CD4-positive, alpha-beta T cell treated with Interleukin-6 at 100 ng/mL for 8 hours (primary cell): ENCODE results near the gene RBM20.
"Not testable (repeated sequence)": the region's sequence is repeated elsewhere in the genome, so short reads cannot be mapped to it uniquely, and the experiment has no call there.

Source experiments
- DNase-seq: peaks from one replicate; pipeline ENCODE4 v3.0.0-alpha.2; 2020; ENCODE audit warnings: mixed read lengths, low spot score

The RBM20 gene

DNA sequence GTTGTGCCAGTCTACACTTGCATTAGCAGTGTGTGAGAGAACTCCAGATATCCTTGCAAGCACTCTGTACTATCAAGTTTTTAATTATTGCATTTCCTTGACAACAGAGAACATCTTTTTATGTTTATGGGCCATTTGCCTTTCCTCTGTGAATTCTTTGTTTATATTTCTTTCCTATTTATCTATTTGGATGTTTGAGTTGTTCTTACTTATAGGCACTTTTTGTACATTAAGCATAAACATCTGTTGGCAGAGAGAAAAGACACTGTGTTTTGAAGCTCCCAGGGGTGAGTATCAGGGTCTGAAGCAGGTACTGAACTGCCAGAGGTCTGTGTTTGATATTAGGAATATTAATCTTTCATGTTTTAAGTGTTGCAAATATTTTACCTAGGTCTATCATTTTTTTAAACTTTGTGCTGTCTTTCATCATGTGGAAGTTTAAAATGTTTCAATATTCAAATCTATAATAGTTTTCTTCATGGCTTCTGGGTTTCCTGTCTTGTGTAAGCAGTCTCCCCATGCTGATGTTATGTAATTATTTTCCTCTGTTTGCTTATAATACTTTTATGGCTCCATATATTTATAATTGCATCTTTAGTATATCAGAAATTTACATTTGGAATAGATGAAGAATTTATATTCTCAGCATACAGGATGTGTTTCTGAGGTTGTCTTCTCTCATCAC, 209.9 kb downstream of the RBM20 start:
- DNase-seq, result no peak

DNA sequence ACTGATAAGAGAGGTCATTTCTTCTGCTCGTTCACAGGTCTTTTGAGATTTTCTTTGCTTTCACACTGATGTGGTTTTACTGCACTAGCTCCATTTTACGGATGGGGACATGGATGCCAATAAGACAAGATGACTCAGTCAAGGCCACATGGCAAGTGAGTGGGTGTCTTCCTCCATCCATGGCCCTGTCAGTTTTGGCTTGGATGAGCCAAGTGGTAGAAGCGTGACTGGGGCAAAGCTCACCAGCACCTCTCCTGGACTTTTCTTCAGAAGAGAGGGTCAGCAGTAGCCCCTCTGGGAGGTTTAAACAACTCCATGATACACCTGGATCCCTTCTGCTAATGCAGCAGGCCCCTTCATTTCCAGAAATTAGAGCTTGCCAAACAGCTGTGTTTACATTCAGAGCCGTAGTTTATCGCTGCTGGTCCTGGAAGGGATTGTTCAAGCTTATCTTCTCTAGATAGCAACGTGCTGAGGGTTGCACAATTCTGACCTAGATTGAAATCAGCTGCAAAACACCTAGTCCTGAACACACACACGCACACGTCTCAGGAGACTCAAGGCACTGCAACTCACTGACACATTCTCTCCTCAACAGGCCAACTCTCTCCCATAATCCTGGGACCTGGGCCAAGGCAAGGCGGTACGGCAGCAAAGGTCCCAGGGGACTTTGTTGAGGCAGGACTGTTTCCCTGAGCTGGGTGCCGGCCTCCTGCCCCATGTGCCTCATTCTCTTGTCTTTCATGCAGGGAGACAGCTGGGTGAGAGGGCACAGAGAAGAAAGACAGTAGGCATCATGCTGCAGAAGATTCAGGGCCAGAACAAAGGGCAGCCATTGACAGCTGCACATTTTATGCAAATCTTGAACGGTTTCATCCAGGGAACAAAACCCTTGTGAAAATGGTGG, 213.4 kb downstream of the RBM20 start:
- peak; percentile 56 for DNase-seq

DNA sequence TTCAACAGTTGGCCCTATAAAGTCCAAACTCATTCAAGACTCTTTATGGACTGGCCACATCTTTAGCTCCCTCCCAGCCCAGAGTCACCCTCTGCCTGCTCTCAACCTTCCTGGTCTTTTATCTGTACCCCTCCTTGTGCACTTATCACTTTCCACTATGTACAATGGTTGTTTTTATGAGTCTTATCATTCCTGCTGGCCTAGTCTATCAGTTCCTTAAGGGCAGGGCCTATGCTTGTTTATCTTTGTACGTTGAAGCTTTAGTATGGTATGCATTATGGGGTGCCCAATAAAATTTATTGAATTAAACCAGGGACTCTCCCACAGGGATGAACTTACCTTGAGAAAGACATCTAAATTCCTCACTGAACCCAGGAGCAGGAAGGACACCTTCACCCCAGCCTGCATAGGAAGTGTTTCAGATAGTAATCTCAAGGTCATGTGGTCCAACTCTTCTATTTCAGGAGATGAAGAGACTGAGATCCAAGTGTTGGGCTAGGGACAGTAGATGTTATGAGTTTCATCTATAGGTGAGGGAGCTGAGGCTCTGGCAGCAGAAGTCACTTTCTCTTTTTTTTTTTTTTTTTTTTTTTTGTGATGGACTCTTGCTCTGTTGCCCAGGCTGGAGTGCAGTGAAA, 214.3 kb downstream of the RBM20 start:
- no peak for DNase-seq

DNA sequence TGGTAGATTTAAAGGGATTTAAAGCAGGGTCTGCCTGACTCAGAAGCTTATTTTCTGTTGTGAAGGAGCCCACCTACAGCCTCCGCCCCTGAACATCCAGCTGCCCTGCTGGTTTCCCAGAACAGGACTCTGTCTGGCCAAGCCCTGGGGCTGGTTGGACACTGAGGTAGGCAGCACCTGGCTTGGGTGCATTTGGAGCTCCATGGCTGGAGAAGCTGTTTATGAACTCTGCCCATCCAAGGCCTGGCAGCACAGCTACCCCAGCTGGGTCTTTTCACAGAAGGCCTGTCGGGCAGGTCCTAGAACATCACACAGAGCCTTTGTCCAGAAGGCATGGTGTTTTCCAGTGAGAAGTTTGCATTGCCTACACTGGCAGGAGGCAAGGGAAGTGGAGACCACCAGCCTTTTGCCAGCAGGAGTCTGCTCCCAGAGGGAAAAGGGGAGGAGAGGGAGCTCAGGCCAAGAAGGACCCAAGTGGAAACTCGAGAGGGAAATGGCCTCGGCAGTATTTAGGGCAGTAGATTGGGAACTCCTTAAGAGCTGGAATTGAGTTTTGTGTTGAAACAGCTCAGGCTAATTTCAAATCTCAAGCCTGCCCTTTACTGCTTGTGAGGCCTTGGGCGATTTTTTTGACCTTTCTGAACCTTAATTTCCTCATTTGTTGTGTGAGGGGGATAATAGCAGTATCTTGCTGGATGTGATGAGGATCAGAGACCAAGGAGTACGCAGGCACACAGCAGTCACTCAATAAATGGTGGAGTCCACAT, 215.3 kb downstream of the RBM20 start:
- DNase-seq, result no peak

DNA sequence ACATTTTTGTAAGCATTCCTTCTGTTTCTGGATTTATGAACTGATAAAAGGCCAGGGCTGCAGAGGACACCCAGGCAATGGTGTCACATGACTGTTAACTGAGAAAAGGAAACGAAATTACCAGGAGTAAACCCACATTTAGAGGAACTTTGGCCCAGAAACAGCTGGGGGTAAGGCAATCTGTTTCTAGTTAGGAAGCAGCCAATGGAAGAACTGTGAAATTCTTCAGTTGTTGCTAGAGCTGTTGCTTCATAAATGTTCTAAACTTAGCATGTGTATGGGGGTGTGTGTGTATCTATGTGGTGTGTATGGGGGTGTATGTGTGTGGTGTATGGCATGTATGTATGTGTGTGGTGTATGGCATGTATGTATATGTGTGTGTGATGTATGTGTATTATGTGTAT, 215.8 kb downstream of the RBM20 start:
- no peak for DNase-seq

DNA sequence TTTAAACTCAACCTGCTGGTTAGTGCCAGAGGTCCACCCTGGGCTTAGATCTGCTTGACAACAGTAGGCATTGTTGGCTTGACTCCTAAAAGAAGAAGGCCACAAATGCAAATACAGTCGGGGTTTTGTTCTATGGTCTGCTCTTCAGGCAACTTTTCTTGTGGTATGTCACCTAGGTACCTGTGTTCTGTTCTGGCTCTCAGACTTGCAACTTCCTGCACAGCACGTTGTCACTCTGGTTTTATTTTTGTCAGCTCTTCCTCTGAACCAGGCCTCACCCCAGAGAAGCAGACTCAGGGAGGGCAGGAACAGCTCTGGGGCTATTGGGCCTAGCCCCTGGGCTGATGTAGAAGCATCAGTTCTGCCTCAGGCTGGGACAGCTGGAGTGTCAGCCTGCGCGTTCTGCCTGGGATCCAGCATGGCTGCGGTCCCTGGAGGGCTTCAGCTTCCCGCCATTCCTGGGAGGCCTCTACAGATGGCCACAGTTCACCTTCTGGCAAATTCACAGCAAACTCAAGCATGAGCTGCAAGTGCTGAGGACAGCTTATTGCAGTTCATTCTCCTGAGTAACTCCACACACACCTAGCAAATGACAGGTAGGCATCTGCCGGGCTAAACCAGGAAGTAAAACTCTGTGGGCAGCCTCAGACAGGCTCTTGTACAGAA, 216.6 kb downstream of the RBM20 start:
- peak; percentile 81 for DNase-seq

DNA sequence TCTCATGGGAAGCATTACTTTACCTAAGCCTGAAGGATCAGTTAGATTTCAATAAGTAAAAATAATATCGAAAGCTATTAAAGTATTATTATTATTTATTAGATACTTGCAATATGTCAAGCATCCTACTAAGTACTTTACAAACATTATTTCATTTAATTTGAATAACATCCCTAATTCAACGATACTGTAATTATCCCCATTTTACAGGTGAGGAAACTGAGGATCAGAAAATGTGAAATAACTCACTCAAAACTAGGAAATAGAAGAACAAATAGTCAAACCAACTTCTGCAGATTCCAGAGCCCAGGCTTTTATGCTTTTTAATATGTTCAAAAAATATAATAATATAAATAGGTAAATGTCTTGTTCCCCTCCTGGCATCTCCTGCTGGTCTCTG, 217.3 kb downstream of the RBM20 start:
- no peak for DNase-seq

DNA sequence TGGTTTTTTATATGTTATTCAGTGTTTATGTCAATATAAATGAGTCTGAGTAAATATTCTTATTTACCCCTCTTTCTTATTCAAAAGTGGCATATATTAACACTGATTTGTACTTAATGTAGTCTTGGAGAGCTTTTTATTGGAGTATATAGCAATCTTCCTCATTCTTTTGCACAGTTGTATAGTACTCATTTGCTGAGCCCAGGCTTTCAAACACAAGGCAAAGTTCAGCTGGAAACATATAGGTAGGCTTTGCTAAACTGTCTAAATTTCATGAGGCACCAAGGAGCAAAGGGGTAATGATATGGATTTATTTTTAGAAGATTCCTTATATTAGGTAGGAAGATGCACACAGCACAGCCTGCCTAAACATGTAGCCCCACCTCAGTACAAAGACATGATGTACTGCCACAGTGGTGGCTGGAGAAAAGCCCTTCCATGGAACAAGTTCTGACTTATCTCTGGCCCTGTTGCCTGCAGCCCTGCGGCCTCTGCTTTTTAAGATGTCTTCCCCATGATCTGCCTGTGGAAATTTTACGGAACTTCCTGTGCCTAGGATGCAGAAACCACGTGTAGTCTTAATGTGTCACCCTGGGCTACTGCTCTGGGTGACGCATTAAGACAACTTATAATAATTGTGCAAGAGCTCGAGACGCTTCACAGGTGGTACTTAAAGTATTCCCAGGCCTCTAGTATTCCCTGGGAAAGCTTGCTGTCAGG, 218.0 kb downstream of the RBM20 start:
- DNase-seq, result no peak

DNA sequence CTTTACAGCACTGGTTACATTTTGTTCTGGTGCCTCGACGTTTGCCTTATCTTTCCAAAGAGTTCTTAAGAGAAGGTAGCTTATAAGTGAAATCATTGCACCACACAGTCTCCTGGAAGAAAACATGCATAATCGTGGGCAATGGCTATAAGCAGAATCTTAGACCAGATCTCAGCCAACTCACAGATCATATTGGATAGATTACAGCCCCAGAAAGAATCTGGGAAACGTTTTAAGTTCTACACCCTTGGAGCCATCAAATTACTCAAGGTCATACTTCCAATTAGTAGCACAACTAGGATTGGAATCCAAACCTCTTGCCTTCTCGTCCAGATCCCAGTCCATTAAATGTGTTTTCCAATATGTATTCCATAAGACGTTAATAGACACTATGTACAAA, 218.8 kb downstream of the RBM20 start:
- DNase-seq, result no peak

DNA sequence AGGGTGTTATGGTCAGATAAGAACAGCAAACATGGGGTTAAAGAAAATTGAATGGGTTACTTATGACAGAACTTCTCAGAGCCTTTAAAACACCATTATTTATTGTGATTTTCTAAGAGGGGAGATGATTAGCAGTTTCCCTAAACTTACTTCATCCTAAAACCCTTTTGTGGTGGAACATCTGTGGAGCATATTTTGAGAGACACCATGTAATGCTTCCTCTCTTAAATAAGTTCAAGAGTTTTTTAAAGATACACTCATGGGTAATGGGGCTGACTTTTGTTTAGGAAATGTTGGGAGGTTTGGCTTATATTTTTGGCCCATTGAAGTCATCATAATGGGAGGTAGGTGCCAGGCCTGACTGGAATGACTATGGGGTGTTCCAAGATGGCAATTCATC, 219.2 kb downstream of the RBM20 start:
- no peak for DNase-seq

DNA sequence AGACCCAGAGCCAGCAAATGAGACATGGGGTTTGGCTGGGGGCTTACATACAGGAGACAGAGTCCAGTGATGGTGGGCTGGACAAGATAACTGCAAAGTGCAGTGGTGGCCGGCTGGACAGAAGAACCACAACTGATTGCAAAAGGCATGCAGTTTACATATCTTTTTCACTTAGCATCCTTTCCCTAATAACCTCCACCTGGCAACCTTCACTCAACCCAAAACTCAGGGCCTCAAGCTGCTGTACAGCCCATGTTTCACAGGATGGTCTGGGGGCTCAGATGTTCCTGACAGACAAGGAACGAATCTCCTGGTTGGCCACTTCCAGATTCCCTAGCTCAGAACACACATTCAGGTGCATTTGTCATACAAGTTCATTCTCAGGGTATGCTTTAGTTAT, 219.8 kb downstream of the RBM20 start:
- no peak for DNase-seq

DNA sequence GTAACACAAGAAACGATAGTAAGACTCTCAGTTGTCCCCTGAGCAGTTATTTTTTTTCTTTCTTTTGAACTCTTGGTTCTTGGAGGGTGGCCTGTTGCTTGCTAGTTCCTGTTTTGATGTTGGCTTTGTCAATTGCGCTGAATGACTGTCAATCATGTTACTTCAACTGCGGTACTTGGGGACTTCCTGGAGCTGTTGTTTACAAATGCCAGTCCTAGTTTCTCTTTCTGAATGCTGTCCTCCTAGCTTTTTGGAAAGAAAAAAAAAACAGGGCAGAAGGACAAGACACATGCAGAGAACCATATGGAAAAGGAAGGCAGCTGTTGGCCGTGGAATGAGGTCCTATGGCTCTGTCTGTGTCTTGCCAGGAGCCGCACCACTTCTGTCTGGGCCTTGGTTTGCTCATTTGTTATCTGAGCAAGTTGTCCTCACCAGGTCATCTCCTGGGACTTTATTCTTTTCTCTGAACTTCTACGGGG, 220.6 kb downstream of the RBM20 start:
- DNase-seq, result peak; percentile 88

DNA sequence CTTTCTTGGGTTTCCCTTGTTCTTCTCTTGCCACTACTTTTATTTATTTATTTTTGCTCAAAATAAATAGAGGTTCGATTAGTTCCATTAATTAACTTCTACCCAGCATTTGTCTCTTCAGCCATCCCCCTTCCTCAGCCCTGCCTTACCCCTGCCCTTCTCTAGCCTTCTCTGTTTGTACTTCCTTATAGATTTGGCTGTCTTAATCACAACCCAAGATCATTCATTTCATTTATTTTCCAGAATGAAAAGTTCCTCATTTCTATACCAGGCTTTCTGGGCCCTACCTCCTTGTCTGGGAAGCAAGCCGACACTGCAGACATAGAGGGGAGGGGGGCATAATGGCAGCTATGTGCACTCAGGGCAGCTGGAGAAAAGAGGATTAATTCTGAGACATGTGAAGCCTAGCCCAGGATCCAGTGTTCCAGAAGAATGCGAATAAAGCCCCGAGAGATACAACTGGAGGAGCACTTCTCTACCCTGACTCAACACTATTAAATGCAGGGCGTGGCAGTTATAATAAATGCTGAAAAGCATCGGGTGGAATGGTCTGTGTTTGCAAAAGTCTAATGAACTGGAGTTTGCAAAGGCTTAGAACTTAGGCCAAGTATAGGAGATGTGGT, 221.2 kb downstream of the RBM20 start:
- DNase-seq, result no peak

DNA sequence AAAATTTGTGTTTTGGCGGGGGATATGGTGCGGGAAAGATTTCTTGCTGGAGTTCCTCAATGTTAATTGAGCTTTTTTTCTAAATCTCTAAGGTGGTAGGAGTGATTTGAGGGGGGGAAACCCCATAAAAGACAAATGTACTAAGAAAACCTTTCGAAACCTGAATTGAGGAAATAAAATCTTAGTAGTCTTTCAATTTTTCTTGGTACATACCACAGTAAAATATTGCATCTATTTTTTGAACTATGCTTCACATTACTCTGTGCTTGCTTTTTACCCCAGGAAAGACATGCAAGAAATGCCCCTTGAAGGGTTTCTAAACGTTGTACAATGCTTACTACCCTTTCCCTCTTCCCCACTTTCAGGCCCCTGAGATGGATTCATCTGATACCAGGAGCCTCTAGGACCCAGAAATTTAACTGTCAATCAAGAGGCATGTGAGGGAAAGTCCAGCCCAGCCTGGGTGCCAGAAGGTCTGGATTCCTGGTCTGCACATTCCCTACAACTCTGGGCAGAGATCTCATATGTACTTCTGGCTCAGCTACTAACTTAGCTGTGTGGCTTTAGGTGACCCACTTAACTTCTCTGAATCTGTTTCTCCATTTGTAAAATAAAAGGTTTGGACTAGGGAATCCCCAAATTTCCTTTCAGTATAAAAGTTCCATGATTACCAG, 221.8 kb downstream of the RBM20 start:
- no peak for DNase-seq

DNA sequence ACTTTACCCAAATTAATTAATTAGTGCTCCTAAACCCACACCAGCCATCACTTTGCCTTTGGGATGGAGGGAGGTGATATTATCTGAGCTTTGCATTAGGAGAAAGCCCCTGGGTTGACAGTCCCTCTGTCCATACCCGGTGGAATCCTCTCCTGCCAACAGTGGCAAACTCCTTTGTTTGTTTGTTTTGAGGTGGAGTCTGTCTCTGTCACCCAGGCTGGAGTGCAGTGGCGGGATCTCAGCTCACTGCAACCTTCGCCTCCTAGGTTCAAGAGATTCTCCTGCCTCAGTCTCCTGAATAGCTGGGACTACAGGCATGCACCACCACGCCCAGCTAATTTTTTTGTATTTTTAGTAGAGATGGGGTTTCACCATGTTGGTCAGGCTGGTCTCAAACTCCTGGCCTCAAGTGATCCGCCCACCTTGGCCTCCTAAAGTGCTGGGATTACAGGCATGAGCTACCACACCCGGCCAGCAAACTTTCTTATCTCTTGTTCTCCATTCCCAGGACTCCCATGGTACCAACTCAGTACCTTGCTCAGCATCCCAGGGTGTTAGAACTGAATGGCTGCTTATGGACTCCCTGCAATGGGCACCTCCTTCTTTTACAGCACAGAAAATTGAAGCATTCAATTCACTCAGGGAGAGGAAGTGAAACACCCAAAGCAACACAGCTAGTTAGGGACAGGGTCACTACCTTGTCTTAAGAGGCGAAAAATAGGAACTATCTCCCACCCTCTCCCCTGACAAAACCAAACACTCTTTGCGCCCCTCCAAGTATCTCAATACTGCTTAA, 223.1 kb downstream of the RBM20 start:
- DNase-seq, result not testable (repeated sequence)

DNA sequence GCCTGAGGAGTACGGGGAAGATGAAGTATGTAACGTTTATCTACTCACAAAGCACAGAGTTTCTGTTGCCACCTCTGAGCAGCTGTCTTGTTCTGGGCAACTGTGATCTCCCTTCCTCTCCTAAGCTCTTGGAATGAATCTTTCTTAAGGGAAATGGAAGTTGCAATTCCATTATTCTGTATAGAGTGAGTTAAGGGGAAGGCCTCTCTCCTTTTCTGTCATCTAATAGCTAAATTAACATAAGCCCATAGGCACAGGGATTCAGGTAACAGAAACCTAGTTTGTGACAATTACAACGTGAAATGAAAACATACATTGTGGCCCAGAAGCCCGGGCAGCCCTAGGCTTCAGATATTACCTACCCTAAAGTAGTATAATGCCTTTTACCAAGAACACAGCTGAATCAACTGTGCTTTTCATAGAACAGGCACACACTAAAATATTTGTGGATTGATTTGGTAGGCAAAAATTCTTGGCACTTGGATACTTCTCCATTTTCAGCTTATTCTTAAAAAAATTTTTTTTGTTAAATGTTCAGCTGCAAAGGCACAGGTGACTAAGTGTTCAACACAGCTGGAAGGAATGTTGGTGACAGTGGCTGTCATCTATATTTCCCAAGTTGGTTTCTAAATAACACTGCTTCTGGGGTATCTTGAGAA, 223.8 kb downstream of the RBM20 start:
- no peak for DNase-seq

DNA sequence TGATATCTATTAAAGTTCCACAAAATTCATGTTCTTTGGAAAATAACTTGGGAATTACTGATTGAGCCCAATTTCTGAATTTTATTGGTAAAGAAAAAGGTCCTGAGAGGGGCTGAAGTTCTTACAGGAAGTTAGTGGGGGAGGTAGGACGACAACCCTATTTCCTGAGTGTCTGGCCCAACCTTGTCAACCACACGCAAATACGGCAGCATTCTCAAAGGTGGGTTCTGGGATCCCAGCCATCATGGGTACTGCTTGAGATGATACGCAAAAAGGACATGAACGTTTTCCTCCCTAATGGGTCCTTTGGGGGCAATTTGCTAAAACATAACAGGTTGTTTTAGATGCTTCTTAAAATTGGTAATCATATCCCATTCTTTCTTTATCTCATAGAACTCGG, 224.8 kb downstream of the RBM20 start:
- DNase-seq, result peak; percentile 72

DNA sequence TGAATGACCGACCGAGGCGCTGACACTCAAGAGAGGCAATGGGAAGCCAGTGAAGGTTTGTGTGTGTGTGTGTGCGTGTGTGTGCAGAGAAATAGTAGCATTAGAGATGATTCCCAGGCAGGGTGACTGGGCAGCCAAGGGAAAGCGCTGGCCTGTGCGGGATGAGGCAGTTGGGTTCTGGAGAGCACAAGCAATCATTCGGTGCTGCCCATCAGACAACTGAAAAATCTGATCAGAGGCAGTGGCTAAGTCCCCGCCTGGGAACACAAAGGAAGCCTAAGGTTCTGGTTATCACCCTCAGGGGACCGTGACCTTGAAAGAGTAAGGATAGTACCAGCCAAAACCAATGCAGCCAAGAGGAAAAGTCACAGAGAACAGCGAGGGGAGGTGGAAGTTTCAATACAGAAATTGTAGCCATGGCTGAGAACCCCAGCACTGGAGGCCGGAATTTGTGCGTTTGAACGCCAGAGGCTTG, 226.7 kb downstream of the RBM20 start:
- no peak for DNase-seq
